Right lung (tissue), 5 donors: ENCODE measurements around the gene HOXA6. TPM values are rescaled to one million over a fixed set of nuclear protein-coding genes. Genes with fewer than 3 reads are reported as not detected.

Experiments
- DNase-seq, 2 donors: peaks; one replicate each; pipeline ENCODE4 v3.0.0-alpha.2; 2013
- polyA plus RNA-seq, 5 donors: library from polyadenylated mRNA; unstranded; fragments of 120-200 nt; gene quantifications; one replicate each; pipeline versions ENCODE4 v1.2.1 to v1.2.3, GENCODE V29; 2013; ENCODE audit warnings: inconsistent platforms in 1 of 5, low replicate concordance in 1 of 5; ENCODE audit not compliant: insufficient read length in 5 of 5, insufficient read depth in 1 of 5

HOXA6 gene
- polyA plus RNA-seq, 5 donors, result 10.8 to 15.6 (median 13.8) TPM

GRCh38 chr7:27141137-27141922 is 6.2 kb downstream of the HOXA6 start:
- DNase-seq, result peak in 1 of 2 donors; percentile 49

GRCh38 chr7:27140126-27140857 is 7.3 kb downstream of the HOXA6 start:
- DNase-seq, result peak in 1 of 2 donors; percentile 42

DNA sequence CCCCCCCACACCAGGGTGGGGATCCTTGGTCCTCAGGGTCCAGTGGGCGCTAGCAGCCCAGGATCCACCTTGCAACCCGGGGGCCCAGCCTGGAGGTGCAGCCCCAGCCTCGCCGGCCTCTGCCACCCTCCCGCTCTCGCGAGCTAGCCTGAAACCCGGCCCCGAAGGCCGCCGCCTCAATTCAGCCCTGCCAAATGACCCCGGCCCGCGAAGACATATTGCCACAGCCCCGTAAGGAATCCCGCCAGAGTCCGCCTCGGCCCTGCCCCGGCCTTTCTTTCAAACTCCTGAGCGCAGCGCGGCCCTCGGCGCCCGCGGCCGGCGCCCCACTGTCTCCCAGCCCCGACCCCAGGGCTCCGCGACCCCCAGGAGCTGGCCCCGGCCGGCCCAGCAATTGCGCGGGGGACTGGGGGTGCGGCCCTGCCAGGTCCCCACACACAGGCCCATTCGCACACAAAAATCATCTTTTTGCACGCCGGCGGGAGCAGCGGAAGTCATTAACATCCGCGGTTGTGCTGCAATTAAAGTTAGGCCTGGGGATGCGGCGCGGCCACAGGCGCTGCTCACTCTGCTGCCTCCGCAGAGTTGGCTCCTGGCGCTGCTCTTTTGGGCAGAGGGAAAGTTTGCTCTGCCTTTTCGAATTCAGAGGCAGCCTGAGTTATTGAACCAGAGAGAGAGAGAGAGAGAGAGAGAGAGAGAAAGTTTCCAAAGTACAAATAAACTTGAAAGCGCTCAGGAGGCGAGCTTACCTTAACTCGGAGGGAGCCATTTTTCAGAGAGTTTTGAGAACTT is 8.0 kb downstream of the HOXA6 start:
- DNase-seq, result peak in 1 of 2 donors; percentile 26

- peak in 1 of 2 donors; percentile 38 for DNase-seq
These were observed 8.6 kb downstream of the HOXA6 start for GRCh38 chr7:27138985-27139333.

DNA sequence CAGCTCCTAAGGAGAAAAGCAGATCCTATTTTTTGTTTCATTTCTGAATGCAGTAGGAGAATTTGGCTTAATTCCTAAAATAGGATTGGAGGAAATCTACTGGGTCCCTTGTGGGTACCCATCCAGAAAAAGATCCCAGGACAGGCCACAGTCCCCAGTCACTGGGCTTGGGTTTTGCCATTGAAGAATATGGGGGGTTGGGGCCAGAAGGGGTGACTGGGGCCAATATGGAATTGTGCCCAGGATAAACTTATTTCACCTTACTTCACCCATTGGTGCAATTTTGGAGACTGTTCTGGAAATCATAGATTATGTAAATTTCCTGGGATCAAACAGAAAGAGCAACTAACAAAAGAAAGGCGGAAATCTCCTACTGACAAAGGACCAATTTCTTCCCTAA is 9.1 kb downstream of the HOXA6 start:
- peak in 1 of 2 donors; percentile 40 for DNase-seq

DNA sequence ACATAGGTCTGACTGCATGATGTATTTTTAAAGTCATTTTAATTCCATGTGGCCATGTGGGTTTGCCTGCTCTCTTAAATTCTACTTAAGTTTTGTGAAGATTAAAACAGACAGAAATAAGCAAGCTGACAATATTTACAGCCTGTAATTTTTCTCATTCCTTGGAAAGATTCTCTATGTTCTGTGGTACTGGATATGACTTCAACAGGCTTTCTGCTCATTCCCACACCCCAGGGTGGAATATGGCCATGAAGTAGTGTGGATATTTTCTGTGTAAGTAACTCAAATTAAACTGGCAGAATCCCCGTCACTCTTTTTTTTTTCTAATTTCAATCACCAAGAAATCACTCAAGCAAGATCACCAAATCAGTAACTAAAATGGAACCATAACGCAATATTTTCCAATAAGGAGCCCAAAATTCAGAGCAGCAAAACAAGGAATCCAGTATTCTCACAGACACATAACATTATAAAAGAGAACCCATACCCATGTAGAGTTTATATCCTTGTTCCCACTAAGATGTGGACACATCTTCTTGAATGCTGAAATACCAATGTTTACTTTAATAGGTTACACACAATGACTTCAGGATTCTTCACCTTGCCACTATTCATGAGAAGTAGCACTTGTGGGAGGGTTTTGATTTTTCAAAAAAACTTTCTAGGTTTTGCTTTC is 9.8 kb downstream of the HOXA6 start:
- DNase-seq, result peak in 1 of 2 donors; percentile 40

DNA sequence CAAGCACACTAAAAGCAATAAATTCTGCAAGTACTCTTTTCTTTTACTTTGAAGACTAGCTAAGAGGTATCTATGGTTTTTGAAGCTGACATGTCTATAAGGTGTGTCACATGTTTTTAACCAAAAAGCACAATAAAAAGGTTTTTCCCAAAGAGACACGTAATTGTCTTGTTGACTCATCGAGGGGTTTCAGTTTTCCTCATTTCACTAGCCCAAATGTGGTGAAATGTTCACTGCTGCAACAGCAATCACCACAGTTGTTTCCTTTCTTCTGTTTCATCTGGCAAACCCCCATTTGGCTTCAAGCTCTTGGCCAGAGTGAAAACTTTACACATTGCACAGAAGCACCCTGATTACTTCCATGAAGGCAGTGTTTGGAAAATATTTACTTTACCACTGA is 13.2 kb downstream of the HOXA6 start:
- DNase-seq, result no peak

DNA sequence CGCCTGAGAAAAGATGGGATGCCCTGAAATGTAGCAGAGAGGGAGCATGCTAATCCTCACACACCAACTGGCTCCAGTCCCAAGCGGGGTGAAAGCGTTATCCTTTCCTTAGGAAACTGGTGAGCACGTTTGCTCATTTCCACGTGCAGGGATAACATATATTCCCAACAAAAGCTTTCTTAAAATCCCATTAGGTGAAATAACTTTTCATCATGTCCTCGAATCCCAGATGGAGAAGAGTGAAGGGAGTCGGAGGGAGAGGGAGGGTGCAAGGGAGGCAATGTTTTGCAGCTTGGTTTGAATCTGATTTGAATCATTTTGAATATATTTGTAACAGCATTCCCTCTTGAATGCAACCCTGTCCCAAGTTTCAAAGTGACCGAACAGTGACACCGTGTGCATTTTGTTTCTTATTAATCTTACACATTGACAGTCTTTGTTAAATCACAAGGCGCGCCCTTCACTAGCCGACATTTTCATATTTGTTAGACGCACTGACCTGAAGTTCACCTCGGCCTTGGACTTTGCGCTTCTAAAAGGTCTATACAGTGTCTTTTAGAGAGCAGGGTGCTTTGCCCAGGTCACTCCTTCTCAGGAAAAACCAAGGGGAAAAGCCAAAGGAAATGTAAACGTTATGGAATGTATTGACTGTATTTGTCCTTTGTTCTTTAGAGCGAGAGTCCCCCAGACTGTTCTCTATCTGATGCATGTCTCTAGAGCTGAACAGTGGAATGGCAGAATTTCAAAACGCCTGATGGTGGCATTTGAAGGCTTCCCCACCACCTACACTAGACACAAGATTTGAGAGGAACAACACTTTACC is 14.0 kb downstream of the HOXA6 start:
- no peak for DNase-seq

- no peak for DNase-seq
These were observed 14.6 kb downstream of the HOXA6 start for GRCh38 chr7:27132978-27133377.

- no peak for DNase-seq
These were observed 15.4 kb downstream of the HOXA6 start for GRCh38 chr7:27132214-27132613.

- no peak for DNase-seq
These were observed 16.2 kb downstream of the HOXA6 start for GRCh38 chr7:27131390-27131819.

- peak; percentile 91 to 93 for DNase-seq
These were observed 16.8 kb downstream of the HOXA6 start, which contains the start of gene HOXA4 for GRCh38 chr7:27130540-27131389. TSS of gene HOXA4 (minus strand) at chr7:27130757. CDS start at chr7:27130733, 24 bp downstream.

GRCh38 chr7:27129729-27130539 is 17.6 kb downstream of the HOXA6 start:
- no peak for DNase-seq

DNA sequence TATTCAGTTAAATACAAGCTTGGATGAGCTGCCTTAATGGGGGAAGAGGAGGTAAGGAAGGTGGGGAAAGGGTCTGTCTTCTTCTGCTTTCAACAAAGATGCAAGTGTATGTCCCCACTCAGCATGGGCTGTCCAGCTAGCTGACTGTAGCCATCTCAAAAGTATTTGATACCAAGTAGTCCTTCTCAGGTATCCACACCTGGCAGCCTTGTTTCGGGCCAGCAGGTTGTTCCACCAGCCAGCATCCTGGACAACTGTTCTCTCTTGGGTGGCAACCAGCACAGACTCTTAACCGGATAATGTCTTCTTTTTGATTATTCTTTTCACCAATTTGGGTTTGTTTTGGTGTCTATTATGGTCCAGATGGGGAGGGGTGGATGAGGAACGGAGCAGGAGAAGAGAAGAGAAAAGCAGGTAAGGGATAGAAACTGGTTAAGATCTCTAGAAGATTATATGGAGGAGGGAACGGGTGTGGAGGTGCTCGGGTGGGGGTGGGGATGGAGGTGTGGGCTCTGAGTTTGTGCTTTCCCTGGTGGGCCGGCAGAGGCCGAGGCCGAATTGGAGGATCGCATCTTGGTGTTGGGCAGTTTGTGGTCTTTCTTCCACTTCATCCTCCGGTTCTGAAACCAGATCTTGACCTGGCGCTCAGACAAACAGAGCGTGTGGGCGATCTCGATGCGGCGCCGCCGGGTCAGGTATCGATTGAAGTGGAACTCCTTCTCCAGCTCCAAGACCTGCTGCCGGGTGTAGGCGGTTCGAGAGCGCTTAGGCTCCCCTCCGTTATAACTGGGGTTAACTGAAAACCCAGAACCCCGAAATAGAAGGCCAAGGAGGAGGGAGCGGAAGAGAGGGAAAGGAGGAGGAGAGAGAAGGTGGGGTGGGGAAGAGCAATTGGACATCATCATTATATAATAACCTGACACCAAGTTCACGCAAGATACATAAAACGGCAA is 18.5 kb downstream of the HOXA6 start:
- no peak for DNase-seq

DNA sequence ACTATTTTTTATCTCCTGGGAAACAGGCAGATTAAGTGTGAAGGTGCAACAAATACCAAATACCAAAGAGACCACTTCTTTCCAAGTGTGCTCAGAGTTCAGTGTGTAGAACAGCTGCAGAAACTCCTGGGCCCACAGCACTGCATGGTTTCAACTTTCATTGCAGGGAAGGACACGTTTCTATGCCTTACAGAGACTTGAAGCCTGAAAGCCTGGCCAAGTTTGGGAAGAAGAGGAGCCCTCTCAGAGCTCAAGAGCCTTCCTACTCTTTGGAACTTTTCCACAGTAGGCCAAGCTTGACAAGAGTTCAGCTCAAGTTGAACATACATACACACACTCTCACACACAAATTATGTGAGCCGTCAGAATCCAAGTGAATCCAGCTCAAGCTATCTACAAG is 19.5 kb downstream of the HOXA6 start:
- DNase-seq, result peak; percentile 89 to 92

GRCh38 chr7:27126596-27127327 is 20.8 kb downstream of the HOXA6 start:
- no peak for DNase-seq

- DNase-seq, result no peak
These were observed 21.6 kb downstream of the HOXA6 start for GRCh38 chr7:27125986-27126394.
